Omental fat pad (tissue), 4 donors: ENCODE measurements around the gene EPG5. TPM values are rescaled to one million over a fixed set of nuclear protein-coding genes. Genes with fewer than 3 reads are reported as not detected.

Source experiments
- ATAC-seq: fragments of 150-250 bp; one replicate; pipeline ENCODE4 v1.9.1; 2016; ENCODE audit warnings: mild to moderate bottlenecking, moderate library complexity; ENCODE audit not compliant: low FRiP score
- DNase-seq: peaks from one replicate; pipeline ENCODE4 v3.0.0-alpha.2; 2019; ENCODE audit warnings: low spot score
- CTCF ChIP-seq, 3 donors: fragments of 450-650 bp; IDR thresholded peaks; one replicate each; pipeline ENCODE4 v1.5.1; 2016 to 2017; ENCODE audit warnings: antibody characterized with exemption in 3 of 3, mild to moderate bottlenecking in 3 of 3, moderate library complexity in 2 of 3
- total RNA-seq, 4 donors: library from RNA; depleted of rRNA; stranded (reverse); fragments of >200 nt; gene quantifications; one replicate each; pipeline ENCODE4 v1.1.0, GENCODE V29; 2016

Gene EPG5
- total RNA-seq, 4 donors from 2014 or later = 24.9 to 43.7 (median 26.2) TPM

DNA sequence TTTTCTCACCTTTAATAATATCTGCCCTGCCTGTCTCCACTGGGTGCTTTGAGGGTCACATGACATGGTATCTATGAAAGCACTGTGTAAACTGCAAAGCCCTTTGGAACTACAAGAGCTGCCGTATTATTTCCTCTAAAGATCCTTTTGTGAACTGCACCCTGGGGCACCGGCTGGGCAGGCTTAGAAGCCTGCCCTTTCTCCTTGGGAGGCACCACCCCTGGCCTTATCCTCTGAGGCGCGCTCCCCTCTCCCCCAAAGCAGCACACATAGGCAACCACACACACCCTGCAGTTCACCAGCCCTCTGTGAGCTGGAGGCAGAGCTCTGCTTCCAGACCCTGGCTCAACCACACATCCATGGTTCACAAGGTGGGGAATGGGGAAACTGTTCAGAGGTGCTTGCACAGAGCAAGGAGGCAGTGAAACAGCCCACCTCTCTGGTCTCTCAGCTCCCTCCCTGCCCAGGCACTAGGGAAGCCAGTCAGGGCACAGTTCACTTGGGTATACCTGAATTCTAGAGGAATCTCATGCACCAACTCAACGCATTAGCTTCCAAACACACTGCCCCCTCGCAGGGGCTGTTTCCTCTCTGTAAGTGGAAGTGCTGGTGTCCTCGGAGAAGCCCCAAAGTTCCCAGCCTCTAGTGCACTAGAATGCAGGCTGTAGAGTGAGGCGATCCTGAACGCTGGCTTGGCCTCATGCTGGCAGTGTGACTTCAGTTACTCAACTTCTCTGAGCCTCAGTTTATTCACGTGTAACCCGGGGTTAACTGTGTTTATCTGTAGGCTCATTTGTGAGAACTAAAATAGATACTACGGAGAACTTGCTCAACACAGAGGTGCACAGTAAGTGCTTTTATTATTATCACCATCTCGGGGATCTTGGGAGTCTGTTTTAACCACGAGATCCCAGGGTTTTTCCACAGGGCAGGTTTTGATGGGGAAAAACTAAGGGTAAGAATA is 130.6 kb downstream of the EPG5 start:
- ATAC-seq = no peak
- DNase-seq = no peak
- no peak for TF ChIP-seq CTCF (IDR thresholded peaks at IDR 0.05)

DNA sequence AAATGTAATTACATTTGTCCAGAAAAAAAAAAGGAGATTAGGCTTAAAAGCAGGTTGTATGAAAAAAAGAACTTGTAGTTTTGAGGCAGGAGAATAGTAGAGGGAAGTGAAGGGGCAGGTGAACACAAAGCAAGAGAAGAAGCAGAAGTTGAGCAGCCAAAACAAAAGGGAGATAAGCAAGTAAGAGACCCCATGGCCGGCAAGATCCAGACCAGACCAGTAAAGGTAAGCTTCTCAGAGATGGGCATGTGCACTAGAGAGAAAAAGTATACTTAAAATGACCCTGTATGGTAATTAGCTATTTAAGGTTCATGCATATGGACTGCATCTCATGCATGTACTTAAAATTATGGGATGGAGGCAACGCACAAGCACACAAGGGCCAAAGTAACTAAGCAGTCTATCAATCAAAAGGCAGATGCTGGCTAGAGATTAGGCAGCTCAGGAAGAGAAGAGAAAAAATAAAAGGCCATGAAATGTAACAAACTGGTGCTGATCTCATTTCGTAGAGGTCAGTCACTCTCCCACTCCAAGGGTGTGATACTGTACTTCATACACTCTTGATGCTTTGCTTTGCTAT is 132.0 kb downstream of the EPG5 start:
- no peak for DNase-seq
- no peak for TF ChIP-seq CTCF (IDR thresholded peaks at IDR 0.05)
- no peak for ATAC-seq

- no peak for DNase-seq
- TF ChIP-seq CTCF (IDR thresholded peaks at IDR 0.05) = no peak
- no peak for ATAC-seq
Measured at GRCh38 chr18:45834306-45834705, 132.8 kb downstream of the EPG5 start.

- TF ChIP-seq CTCF (IDR thresholded peaks at IDR 0.05) = no peak
- ATAC-seq = no peak
- DNase-seq = no peak
Measured at GRCh38 chr18:45833846-45834245, 133.3 kb downstream of the EPG5 start.

DNA sequence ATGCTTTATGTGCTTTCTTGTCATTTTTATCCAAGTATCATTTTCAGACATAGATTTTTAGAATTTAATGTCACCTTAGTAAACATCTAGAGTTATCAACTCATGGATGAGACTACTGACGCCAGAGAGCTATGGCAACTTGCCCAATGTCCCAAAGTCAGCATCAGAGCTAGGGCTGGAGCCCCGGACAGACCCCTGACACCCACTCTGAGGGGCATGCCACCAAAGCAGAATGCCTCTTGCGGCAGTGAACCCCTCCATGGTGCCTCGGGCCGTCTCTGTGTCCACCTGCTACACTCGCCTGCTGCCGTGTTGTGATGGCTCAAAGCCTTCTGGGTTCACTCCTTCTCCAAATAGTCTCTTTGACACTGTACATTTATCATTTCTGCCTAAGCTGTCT is 136.2 kb downstream of the EPG5 start:
- no peak for ATAC-seq
- no peak for TF ChIP-seq CTCF (IDR thresholded peaks at IDR 0.05)
- DNase-seq = no peak

DNA sequence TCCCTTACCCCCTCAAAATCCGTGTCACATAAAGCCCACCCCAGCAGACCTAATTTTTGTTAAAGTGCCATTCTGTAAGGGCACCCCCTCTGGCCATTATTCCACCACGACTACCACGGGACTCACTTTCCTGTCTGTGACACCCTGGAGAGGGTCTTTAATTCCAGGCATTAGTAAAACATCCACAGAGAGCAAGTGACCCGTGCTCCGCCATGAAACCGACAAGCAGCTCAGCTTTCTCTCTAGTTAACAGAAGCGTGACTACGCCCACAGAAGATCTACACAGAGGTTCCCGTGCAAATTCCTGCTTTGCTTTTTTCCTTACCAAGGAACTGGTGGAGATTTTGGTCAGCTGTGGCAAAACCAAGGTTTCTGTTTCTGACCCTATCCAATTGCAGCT is 137.3 kb downstream of the EPG5 start:
- ATAC-seq (no peak), DNase-seq (no peak)
- TF ChIP-seq CTCF (IDR thresholded peaks at IDR 0.05) = no peak
